ENCODE measurements around the gene DNAH7.

Gene DNAH7

DNA sequence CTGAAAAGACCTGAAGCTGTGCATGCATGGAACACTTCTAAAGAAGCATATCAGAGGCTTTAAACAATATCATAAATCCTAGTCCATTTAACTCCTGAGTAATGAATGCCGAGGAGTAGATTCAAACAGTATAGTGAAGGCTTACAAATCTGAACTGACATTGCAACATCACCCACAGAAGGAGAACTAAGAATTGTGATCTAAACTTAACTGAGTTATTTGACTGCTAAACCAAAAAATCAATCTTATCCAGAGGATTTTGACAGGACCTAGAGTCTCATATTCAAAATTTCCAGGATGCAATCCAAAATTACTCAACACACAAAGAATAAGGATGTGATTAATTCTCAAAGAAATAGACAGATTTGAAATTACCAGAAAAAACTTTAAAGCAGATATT lies 230.6 kb downstream of the DNAH7 start:
- no peak for DNase-seq
- TF ChIP-seq POLR2A (IDR thresholded peaks at IDR 0.05; ENCODE audit: low read length): no peak
- no peak for TF ChIP-seq GATA1 (IDR thresholded peaks at IDR 0.05; ENCODE audit: low read depth, low read length)

GRCh38 chr2:195836002-195836401 lies 232.6 kb downstream of the DNAH7 start:
- no peak for DNase-seq
- TF ChIP-seq POLR2A (IDR thresholded peaks at IDR 0.05; ENCODE audit: low read length) (no peak), GATA1 (IDR thresholded peaks at IDR 0.05; ENCODE audit: low read depth, low read length) (no peak)

DNA sequence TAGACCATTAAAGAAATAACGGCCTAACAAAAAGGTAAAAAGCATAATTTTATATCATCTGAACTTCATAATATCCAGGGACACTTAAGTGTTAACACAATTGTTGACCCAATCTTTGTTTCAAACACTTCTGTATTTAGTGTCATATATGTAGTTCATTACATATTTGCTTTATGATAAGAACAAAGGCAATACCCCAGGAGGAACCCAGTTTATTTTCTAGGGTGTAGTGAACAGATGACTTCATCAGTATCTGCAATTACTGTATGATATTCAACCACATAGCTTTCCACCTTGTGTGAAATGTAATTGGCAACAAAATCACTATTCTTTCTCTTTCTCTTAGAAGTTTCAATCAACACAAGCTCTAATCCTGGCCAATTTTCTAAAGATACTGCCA lies 233.8 kb downstream of the DNAH7 start:
- no peak for DNase-seq

DNA sequence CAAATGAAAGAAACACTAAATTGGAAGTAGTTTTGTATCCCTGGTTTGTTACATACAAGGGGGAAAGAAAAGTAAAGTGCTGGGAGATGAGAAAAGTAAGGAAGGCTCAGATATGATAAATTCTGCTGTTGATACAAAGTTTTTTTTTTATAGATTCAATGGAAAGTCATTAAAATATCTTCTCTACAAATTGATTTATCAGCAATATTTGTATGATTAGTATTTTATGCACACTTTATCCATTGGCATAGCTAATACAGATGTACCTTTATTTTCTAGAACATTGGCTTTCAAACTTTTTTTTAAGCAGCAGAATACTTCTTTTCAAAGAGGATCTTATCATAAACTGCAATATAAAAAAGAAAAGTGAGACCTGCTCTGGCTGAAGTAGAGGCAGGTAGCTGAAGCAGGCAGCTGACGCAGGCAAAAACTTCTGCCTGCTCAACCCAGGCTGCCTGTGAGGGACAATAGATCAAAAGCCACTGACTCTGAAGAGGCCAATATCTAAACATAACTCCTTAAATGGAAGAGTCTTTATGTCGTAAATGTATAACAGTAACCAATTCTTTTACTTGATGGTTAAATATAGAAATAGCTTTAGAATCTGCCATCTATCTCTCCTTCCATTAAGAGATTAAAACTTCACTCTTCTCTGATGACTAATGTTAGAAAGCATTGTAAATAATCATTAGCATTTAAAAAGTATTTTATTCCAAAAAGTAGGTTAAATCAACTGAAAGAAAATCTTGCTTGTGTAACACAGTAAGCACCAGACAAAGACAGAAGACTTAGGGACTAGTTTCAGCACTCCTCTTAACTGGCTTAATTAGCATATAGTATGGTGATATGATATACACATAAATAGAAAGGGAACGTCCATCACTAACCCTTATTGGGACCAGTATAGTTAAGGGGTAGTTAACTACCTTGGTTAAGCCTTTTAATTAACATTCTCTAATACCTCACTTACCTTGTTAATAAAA lies 237.4 kb downstream of the DNAH7 start:
- no peak for TF ChIP-seq POLR2A (IDR thresholded peaks at IDR 0.05; ENCODE audit: low read length)
- TF ChIP-seq GATA1 (IDR thresholded peaks at IDR 0.05; ENCODE audit: low read depth, low read length): no peak
- DNase-seq: no peak

More for the DNA sequence above, 233.8 kb downstream of the DNAH7 start:
- TF ChIP-seq POLR2A (IDR thresholded peaks at IDR 0.05; ENCODE audit: low read length) (no peak), GATA1 (IDR thresholded peaks at IDR 0.05; ENCODE audit: low read depth, low read length) (no peak)

GRCh38 chr2:195824478-195824877 lies 244.2 kb downstream of the DNAH7 start:
- DNase-seq: no peak
- no peak for TF ChIP-seq GATA1 (IDR thresholded peaks at IDR 0.05; ENCODE audit: low read depth, low read length)
- TF ChIP-seq POLR2A (IDR thresholded peaks at IDR 0.05; ENCODE audit: low read length): no peak

DNA sequence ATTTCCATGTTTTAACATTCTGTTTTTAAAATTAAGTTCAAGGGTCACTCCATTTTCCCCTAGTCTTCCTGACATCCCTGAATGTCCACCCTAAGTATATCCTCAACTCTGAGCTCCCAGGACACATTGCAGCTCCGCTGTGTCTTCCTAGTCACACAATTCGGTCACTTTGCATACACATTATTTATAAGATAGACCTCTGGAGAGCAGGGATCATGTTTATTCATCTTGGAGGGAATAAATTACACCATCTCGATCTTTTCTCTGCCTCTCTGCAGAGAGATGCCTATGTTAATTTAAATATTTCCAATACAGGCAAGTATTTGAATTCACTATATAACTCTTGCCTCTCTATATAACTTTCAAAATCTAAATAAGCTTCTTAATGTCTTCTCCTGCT lies 245.4 kb downstream of the DNAH7 start:
- no peak for DNase-seq
- TF ChIP-seq POLR2A (IDR thresholded peaks at IDR 0.05; ENCODE audit: low read length): no peak
- no peak for TF ChIP-seq GATA1 (IDR thresholded peaks at IDR 0.05; ENCODE audit: low read depth, low read length)

DNA sequence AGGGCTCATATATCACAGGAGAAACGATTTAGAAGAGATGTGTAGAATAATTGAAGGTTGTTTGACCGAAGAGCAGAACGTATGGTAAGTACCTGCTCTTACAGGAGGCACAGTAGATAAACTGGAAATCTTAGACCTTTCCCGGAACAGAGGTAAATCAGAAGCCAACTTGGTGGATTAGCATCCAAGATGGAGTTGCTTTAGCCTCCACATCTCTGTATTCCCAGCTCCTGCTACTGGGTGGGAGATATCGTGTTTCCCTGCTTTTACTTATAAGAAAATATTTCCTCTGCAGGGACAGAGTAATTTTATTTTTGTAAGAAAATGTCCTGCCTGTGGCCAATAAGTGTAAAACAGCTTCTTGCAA lies 247.1 kb downstream of the DNAH7 start:
- no peak for TF ChIP-seq POLR2A (IDR thresholded peaks at IDR 0.05; ENCODE audit: low read length)
- TF ChIP-seq GATA1 (IDR thresholded peaks at IDR 0.05; ENCODE audit: low read depth, low read length): no peak
- DNase-seq: no peak

GRCh38 chr2:195820867-195821565 lies 247.6 kb downstream of the DNAH7 start:
- TF ChIP-seq GATA1 (IDR thresholded peaks at IDR 0.05; ENCODE audit: low read depth, low read length) (no peak), POLR2A (IDR thresholded peaks at IDR 0.05; ENCODE audit: low read length) (no peak)
- DNase-seq: peak in 1 of 2 experiments; percentile 41

DNA sequence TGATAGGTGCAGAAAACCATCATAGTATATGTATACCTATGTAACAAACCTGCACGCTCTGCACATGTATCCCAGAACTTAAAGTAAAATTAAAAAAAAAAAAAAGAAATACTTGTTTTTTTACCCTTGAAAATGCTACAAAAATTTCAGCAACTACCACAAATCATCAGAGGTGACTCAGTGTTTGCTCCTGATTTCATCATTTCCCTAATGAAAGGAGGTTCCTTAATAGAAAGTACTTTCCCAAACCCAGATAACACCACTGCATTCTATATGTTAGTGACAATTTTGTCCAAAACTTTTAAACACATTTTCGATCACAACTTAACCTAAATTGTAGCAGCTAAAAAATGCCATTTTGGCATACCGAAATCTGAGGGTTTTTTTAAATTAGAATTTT lies 248.3 kb downstream of the DNAH7 start:
- peak in 1 of 2 experiments; percentile 61 for DNase-seq
- no peak for TF ChIP-seq GATA1 (IDR thresholded peaks at IDR 0.05; ENCODE audit: low read depth, low read length)
- TF ChIP-seq POLR2A (IDR thresholded peaks at IDR 0.05; ENCODE audit: low read length): no peak

DNA sequence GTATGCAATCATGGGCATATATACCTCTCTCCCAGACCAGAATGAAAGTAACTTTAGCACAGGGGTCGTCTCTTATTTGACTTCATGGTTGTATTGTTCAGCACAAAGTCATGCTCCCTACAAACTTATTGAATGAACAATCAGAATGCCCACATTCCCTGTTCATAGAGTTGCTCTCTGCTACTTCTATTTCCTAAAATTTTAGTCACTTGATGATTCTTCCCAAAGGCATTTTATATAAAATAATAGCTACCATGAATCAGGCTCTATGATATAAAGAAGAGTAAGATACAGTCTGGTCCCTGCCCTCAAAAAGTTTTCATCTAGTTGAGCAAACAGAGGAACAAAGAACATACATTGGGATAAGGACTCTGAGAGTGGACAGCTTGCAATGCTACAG lies 249.4 kb downstream of the DNAH7 start:
- DNase-seq: no peak
- TF ChIP-seq GATA1 (IDR thresholded peaks at IDR 0.05; ENCODE audit: low read depth, low read length): no peak
- no peak for TF ChIP-seq POLR2A (IDR thresholded peaks at IDR 0.05; ENCODE audit: low read length)

DNA sequence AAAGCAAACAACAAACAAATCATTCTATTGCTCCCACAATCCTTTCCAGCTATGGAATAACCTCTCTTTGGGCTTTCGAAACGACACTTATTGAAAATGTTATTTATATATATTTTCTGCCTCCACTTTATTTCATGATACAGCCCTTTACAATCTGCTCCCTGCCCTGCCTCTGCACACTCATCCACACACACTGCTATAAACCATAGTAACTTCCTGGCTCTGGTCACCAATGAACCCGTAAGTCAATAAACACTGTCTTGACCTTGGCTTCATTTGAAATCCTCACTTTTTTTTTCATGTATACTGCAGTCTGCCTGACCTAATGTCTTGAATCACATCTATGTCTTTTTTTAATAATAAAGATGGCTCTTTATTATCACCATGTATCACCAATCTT lies 250.1 kb downstream of the DNAH7 start:
- no peak for DNase-seq

DNA sequence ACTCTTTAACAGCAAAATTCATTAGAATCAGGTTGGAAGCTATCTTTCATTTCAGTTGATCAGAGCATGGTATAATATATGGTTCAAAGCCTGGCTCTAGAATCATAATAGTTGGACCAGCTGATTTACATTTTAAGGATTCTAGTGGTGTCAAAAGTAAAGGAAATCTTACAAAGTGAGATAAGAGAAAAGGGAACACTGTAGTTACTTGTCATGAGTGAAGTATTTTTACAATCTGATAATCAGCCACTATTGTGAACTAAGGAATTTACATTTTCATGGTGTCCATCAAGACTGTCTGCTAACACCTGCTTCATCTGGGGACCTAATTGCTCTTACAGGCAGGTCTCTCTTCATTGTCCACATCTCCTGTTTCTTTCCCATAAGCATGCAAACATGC lies 250.5 kb downstream of the DNAH7 start:
- TF ChIP-seq GATA1 (IDR thresholded peaks at IDR 0.05; ENCODE audit: low read depth, low read length) (no peak), POLR2A (IDR thresholded peaks at IDR 0.05; ENCODE audit: low read length) (no peak)
- DNase-seq: no peak

More for the DNA sequence above, 250.1 kb downstream of the DNAH7 start:
- TF ChIP-seq POLR2A (IDR thresholded peaks at IDR 0.05; ENCODE audit: low read length): no peak
- no peak for TF ChIP-seq GATA1 (IDR thresholded peaks at IDR 0.05; ENCODE audit: low read depth, low read length)

GRCh38 chr2:195815083-195815482 lies 253.6 kb downstream of the DNAH7 start:
- no peak for DNase-seq
- TF ChIP-seq POLR2A (IDR thresholded peaks at IDR 0.05; ENCODE audit: low read length) (no peak), GATA1 (IDR thresholded peaks at IDR 0.05; ENCODE audit: low read depth, low read length) (no peak)

- TF ChIP-seq POLR2A (IDR thresholded peaks at IDR 0.05; ENCODE audit: low read length): no peak
- TF ChIP-seq GATA1 (IDR thresholded peaks at IDR 0.05; ENCODE audit: low read depth, low read length): no peak
- no peak for DNase-seq
These were observed 255.2 kb downstream of the DNAH7 start for GRCh38 chr2:195813421-195813820.
